Brain microvascular endothelial cell (primary cell): ENCODE data around the gene CREG1.

ENCODE experiments used
- DNase-seq: peaks from one replicate; pipeline ENCODE4 v3.0.0-alpha.2; 2020
- H3K27ac ChIP-seq: fragments of 250-450 bp; sonication (Bioruptor Pico); 2 replicates; pipeline ENCODE4 v1.5.1; 2020; ENCODE audit warnings: mild to moderate bottlenecking, moderate library complexity
- H3K27me3 ChIP-seq: fragments of 250-450 bp; sonication (Bioruptor Pico); replicated peaks from 2 replicates; pipeline ENCODE4 v1.5.1; 2020; ENCODE audit warnings: mild to moderate bottlenecking
- H3K36me3 ChIP-seq: fragments of 250-450 bp; sonication (Bioruptor Pico); replicated peaks from 2 replicates; pipeline ENCODE4 v1.5.1; 2020; ENCODE audit warnings: mild to moderate bottlenecking
- H3K4me3 ChIP-seq: 2 replicates; pipeline ENCODE4 v1.5.1; 2011; ENCODE audit warnings: low read depth, mild to moderate bottlenecking, control low read depth, low read length, moderate library complexity
- in situ Hi-C: cut with HindIII; loops from 2 replicates; pipeline ENCODE4 v1.10.0; 2017; ENCODE audit warnings: low sequenced_read_pairs, low pct_ligation_motif_present
- TF ChIP-seq, protein P1 (sequence below): IDR thresholded peaks from 2 replicates; pipeline ENCODE4 v1.5.1; 2011; ENCODE audit warnings: low read depth, mild to moderate bottlenecking, moderate library complexity, low read length, control low read depth, inconsistent platforms; ENCODE audit errors: missing control alignments

The CREG1 gene

DNA sequence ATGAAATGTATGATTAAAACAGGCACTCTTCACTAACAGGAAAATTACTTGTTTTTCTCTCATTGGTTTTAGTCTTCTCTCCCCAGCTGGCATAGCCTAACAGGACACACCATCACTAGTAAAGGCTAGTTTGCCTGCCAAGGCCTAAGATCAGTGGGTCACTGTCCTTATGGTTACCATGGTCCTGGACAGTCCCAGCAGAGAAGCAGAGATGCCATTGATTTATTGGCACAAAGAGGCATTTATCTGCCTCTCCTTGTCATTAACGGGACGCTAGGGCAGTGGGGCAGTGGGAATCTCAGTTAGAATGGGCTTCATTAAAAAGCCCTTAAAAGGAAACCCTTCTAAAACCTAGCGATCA is 49.1 kb downstream of the CREG1 start:
- Histone ChIP-seq H3K27me3 (peaks cover 13% of the 10 kb centered on the region), H3K36me3 (no peaks in the 10 kb centered on the region), H3K27ac (no peak overlapping the region), H3K4me3 (no peak overlapping the region)
- TF ChIP-seq, protein P1, sequence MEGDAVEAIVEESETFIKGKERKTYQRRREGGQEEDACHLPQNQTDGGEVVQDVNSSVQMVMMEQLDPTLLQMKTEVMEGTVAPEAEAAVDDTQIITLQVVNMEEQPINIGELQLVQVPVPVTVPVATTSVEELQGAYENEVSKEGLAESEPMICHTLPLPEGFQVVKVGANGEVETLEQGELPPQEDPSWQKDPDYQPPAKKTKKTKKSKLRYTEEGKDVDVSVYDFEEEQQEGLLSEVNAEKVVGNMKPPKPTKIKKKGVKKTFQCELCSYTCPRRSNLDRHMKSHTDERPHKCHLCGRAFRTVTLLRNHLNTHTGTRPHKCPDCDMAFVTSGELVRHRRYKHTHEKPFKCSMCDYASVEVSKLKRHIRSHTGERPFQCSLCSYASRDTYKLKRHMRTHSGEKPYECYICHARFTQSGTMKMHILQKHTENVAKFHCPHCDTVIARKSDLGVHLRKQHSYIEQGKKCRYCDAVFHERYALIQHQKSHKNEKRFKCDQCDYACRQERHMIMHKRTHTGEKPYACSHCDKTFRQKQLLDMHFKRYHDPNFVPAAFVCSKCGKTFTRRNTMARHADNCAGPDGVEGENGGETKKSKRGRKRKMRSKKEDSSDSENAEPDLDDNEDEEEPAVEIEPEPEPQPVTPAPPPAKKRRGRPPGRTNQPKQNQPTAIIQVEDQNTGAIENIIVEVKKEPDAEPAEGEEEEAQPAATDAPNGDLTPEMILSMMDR = no peak
- no peak for DNase-seq
- in situ Hi-C loops = no loop called here

DNA sequence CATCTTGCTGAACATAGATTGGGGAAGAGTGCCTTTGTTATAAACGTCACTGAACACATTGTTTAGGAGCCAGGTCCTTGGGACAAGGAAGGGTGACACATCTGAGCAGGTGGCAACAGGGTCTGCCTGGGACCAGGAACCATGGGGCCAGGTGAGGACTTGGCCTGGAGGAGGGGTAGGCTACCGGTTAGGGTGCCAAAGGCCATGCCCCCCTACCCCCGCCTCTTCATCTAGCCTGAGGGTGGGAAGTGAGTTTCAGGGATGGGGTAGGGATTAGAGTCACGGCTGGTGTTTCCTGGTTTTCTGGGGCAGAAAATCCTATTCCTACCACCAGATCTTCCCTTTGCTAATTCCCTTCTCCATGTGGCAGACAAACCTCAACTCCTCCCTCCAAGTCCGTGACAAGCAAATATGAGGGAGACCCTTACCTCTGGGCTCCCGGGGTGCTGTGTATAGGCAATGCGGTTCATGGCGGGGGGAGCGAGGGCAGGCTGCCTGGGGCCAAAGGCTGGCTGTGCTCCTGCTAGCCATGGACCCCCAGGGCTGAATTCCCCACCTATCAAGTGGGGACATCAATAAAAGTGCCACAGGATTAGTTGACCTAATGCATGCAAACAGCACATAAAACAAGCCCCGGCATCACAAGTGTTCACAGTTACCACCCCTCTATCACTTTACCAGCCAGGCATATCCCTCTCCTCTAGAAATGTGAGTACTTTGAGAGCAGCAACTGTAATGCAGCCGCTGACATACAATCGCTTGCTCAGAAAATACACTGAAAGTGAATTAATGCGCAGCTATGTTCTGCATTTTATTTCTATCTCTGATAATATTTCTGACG is 49.7 kb downstream of the CREG1 start:
- TF ChIP-seq, protein P1 = no peak
- Histone ChIP-seq H3K36me3 (no peaks in the 10 kb centered on the region), H3K27ac (no peak overlapping the region), H3K4me3 (no peak overlapping the region), H3K27me3 (peaks cover 13% of the 10 kb centered on the region)
- no peak for DNase-seq
- in situ Hi-C loops = no loop called here

DNA sequence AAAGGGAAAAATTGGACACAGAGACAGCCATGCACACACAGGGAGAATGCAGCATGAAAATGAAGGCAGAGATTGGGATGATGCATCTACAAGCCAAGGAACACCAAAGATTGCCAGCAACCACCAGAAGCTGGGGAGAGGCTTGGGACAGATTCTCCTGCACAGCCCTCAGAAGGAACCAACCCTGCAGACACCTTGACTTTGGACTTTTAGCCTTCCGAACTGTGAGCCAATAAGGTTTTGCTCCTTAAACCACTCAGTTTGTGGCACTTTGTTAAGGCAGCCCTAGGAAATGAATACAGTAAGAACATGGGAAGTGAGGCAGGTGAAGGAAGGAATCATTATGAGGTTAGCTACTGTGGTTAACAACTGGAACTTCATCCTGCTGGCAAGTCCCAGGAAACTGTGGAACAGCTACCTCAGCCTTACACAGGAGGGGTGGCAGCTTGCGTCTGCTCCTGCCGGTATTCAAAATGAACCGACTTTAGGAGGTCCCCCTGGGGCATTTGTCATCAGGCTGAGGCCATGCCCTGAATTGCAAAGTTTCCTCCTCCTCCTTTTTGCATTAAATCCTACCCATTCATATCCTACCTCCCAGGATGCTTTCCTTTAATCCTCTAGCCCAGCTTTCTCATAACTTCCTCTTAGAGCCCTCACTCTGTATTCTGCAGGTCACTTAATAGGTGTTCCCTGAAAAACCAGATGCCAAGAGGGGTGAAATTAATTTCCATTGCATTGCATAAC is 50.7 kb downstream of the CREG1 start:
- H3K4me3 ChIP-seq = no peak overlapping the region
- TF ChIP-seq, protein P1 = no peak

DNA sequence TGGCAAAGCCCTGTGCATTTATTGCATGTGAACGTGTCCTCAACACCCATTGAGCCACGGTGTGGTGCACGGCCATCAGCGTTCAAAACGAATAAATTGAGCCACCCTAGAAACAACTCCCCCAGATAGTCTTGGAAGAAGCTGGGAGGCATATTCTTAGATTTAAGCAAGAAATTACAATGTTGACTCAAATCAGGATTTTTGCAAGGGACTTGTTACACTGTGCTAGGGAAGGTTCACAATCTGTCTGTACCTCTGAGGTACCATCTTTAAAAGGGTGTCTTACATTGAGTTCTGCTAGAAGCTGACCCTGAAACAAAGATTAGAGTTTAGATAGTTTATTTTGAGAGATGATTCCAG is 51.4 kb downstream of the CREG1 start:
- Histone ChIP-seq H3K27me3 (peaks cover 13% of the 10 kb centered on the region), H3K27ac (no peak overlapping the region), H3K4me3 (no peak overlapping the region), H3K36me3 (no peaks in the 10 kb centered on the region)
- DNase-seq = no peak
- TF ChIP-seq, protein P1 = no peak
- in situ Hi-C loops = no loop called here

More for the DNA sequence above, 50.7 kb downstream of the CREG1 start:
- in situ Hi-C loops = no loop called here
- Histone ChIP-seq H3K36me3 (no peaks in the 10 kb centered on the region), H3K27ac (no peak overlapping the region), H3K27me3 (peaks cover 13% of the 10 kb centered on the region)
- DNase-seq = no peak

DNA sequence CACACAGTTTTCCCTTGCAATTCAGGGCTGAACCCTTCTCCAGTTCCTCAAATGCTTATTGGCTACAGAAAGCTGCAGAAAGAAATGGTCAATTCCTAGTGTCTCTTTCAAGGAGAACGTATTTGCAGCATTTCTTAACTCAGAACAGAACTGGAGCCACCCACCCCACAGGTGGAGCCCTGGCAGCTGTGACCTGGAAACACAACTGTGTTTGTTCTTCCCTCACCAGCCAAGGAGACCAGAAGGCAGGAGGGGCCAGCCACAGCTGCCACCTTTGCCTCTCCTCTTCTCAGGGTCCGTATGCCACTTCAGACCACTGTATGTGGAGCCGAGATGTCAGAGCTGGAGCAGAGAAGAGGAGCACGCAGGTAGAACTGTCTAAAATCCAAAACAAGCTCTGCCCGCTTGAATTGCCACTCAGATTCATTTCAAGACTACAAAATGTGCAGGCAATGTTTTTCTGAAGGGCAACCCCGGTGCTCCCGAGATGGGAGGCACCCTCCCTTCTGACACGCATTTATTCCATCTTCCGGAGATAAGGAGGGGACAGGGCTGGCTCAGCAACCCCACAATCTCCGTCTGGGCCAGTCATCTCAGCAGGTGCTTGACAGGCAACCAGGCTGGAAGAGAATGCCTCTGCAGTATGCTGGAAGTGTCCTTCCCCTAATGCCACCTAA is 51.9 kb downstream of the CREG1 start:
- Histone ChIP-seq H3K27me3 (peaks cover 13% of the 10 kb centered on the region), H3K36me3 (no peaks in the 10 kb centered on the region), H3K4me3 (no peak overlapping the region), H3K27ac (no peak overlapping the region)
- DNase-seq = no peak
- in situ Hi-C loops = no loop called here
- TF ChIP-seq, protein P1 = no peak
